SK-N-MC (cell line): ENCODE measurements around the gene EME2.

Experiments used
- EZH2 ChIP-seq: fragments of 200-600 bp; sonication (generic); IDR thresholded peaks from one replicate; pipeline ENCODE4 v1.6.1; 2017; ENCODE audit warnings: antibody characterized with exemption
- POLR2AphosphoS5 ChIP-seq: IDR thresholded peaks from 2 replicates; pipeline ENCODE4 v1.6.1; 2012; ENCODE audit warnings: mild to moderate bottlenecking, low read depth, low read length, borderline replicate concordance

DNA sequence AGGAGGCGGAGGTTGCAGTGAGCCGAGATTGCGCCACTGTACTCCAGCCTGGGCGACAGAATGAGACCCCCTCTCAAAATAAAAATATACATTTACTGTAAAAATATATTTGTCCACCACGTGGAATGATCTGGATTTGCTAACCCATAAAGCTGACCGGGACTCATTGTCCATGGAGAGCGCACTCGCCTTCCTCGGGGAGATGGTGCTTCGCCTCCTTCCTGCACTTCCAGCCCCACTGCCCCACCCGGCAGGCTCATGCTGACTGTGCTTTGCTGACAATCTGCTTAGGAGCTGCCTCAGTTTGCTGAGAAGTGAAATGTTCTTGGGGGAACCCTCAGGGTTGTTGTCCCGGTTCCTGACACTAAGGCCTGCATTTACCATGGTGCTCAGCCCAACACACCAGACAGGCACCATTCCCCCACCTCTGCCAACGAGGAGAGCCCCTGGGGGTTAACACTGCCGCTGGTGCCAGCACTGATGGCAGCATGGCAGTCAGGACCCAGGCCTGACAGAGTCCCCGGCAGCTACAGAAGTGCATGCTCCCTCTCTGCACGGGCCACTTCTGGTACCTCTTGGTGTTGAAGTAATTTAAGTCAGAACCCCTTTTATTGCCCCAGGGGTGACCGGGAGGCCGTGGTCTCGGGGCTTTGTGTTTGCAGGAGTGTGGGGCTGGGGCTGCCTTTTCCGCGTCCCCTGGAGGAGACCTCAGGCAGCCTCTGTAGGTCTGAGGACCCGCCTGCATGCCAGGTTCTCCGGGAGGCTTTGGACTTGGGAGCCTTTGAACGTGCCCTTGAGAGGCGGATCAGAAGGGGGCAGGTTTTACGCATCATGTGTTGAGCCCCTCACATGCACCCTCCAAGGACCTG is 12.6 kb downstream of the EME2 start:
- TF ChIP-seq EZH2 (no peak), POLR2AphosphoS5 (no peak)
